UCSD-AML1 (cell line): ENCODE measurements around the gene LIN37.
"Not testable (repeated sequence)": the region's sequence is repeated elsewhere in the genome, so short reads cannot be mapped to it uniquely, and the experiment has no call there.

Experiments
- DNase-seq: peaks from one replicate; lab custom pipeline; 2025; ENCODE audit not compliant: unreplicated experiment; lab: John Stamatoyannopoulos, UW

LIN37 gene

DNA sequence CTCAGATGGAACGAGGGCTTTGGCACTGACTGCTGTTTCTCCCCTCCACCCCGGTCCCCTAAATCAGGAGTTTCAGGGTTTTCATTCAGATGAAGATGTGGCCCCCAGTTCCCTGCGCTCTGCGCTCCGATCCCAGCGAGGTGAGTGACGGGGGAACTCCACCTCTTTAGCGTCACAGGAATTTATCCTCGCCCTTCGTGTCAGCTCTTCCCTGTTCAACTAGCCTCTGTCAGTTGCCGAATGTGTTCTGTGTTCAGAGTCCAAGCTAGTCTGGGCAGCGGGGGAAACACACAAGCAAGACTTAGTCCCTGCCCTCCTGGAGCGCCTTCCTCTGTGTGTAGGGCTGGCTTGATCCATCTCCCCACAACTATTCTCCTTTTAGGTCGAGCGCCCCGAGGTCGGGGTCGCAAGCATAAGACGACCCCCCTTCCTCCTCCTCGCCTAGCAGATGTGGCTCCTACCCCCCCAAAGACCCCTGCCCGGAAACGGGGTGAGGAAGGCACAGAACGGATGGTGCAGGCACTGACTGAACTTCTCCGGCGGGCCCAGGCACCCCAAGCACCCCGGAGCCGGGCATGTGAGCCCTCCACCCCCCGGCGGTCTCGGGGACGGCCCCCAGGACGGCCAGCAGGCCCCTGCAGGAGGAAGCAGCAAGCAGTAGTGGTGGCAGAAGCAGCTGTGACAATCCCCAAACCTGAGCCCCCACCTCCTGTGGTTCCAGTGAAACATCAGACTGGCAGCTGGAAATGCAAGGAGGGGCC lies 28.8 kb upstream of the LIN37 start:
- DNase-seq: no peak

DNA sequence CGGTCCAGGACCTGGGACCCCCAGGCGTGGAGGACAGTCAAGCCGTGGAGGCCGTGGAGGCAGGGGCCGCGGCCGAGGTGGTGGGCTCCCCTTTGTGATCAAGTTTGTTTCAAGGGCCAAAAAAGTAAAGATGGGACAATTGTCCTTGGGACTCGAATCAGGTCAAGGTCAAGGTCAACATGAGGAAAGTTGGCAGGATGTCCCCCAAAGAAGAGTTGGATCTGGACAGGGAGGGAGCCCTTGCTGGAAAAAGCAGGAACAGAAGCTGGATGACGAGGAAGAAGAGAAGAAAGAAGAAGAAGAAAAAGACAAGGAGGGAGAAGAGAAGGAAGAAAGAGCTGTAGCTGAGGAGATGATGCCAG lies 28.2 kb upstream of the LIN37 start:
- no peak for DNase-seq

- no peak for DNase-seq
These were observed 27.7 kb upstream of the LIN37 start for GRCh38 chr19:35720648-35721047.

- no peak for DNase-seq
These were observed 27.0 kb upstream of the LIN37 start for GRCh38 chr19:35721374-35721773.

GRCh38 chr19:35722461-35722860 lies 25.9 kb upstream of the LIN37 start:
- no peak for DNase-seq

GRCh38 chr19:35722897-35723296 lies 25.5 kb upstream of the LIN37 start:
- no peak for DNase-seq

- DNase-seq: no peak
These were observed 24.7 kb upstream of the LIN37 start for GRCh38 chr19:35723671-35724070.

- not testable (repeated sequence) for DNase-seq
These were observed 24.2 kb upstream of the LIN37 start for GRCh38 chr19:35724132-35724531.

GRCh38 chr19:35724560-35724959 lies 23.8 kb upstream of the LIN37 start:
- DNase-seq: no peak

- DNase-seq: no peak
These were observed 23.0 kb upstream of the LIN37 start for GRCh38 chr19:35725216-35725861.

DNA sequence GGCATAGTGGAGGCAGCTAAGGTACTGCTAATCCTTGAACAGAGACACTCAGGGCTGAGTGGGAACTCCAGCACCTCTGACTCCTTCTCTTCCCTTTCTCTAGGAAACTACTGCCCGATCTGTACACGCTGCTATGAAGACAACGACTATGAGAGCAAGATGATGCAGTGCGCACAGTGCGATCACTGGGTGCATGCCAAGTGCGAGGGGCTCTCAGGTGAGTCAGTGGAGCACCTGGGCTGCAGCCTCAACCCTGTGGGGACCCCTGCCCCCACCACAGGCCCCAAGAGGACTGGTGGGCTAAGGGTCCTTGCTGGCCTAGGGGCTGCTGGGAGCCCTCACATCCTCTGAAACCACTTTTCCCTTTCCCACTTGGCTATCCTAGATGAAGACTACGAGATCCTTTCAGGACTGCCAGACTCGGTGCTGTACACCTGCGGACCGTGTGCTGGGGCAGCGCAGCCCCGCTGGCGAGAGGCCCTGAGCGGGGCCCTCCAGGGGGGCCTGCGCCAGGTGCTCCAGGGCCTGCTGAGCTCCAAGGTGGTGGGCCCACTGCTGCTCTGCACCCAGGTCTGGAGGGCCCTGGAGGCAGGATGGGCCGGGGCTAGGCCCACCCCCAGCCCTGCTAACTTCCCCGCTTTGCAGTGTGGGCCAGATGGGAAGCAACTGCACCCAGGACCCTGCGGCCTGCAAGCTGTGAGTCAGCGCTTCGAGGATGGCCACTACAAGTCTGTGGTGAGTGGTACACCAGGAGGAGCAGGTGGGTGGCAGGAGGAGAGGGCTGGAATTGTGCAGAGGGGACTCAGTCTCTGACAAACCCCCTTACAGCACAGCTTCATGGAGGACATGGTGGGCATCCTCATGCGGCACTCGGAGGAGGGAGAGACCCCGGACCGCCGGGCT lies 21.1 kb upstream of the LIN37 start:
- no peak for DNase-seq

- no peak for DNase-seq
These were observed 20.2 kb upstream of the LIN37 start for GRCh38 chr19:35727956-35728706.

DNA sequence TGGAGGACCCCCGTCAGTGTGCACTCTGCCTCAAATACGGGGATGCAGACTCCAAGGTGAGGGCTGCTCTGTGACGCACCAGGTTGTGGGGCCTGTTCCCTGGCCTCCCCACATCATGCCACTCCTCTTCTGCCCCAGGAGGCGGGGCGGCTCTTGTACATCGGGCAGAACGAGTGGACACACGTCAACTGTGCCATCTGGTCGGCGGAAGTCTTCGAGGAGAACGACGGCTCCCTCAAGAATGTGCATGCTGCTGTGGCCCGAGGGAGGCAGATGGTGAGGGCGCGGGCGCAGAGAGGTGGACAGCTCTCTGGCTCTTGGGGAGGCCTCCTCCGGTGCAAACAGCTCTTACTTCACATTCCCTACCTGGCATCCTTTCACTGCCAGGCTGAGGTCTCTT lies 19.4 kb upstream of the LIN37 start:
- DNase-seq: no peak

- no peak for DNase-seq
These were observed 18.6 kb upstream of the LIN37 start for GRCh38 chr19:35729763-35730162.

DNA sequence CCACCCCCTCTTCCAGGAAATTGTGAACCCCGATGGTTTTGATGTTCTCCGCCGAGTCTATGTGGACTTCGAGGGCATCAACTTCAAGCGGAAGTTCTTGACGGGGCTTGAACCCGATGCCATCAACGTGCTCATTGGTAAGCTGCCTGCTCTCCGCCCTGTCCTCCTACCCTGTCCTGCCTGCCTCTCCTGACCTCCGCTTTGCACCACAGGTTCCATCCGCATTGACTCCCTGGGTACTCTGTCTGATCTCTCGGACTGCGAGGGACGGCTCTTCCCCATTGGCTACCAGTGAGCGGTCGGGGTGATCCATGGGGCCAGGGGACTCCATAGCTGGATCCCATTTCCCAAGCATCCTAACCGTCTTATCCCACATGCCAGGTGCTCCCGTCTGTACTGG lies 18.1 kb upstream of the LIN37 start:
- no peak for DNase-seq

- DNase-seq: no peak
These were observed 17.0 kb upstream of the LIN37 start for GRCh38 chr19:35731353-35731752.

- no peak for DNase-seq
These were observed 16.5 kb upstream of the LIN37 start for GRCh38 chr19:35731779-35732405.

DNA sequence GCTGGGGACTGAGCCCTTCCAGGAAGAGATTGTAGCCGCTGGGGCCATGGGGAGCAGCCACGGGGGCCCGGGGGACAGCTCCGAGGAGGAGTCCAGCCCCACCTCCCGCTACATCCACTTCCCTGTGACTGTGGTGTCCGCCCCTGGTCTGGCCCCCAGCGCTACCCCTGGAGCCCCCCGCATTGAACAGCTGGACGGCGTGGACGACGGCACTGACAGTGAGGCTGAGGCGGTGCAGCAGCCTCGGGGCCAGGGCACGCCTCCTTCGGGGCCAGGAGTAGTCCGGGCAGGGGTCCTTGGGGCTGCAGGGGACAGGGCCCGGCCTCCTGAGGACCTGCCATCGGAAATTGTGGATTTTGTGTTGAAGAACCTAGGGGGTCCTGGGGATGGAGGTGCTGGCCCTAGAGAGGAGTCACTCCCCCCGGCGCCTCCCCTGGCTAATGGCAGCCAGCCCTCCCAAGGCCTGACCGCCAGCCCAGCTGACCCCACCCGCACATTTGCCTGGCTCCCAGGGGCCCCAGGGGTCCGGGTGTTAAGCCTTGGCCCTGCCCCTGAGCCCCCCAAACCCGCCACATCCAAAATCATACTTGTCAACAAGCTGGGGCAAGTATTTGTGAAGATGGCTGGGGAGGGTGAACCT lies 15.7 kb upstream of the LIN37 start:
- no peak for DNase-seq

DNA sequence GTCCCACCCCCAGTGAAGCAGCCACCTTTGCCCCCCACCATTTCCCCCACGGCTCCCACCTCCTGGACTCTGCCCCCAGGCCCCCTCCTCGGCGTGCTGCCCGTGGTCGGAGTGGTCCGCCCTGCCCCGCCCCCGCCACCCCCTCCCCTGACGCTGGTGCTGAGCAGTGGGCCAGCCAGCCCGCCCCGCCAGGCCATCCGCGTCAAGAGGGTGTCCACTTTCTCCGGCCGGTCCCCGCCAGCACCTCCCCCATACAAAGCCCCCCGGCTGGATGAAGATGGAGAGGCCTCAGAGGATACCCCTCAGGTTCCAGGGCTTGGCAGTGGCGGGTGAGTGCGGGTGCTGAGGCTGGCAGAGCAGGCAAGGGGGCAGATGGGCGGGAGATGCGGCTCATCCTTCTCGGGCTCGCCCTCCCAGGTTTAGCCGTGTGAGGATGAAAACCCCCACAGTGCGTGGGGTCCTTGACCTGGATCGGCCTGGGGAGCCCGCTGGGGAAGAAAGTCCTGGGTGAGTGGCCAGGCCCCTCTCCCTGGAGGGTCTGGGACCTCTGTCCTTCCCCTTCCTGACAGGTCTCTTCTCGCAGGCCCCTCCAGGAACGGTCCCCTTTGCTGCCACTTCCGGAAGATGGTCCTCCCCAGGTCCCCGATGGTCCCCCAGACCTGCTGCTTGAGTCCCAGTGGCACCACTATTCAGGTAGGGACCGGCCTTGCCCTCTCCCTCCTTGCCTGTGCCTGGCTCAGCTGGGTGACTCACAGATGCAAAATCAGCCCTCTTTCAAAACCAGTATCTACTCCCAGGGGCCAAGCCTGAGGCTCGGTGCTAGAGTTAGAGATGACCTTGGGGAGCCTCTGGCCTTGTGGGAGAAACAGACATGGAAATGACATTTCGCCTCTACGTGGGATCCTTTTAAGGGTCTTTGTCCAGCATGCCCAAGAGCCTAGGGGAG lies 14.9 kb upstream of the LIN37 start:
- no peak for DNase-seq
